DMS53 (cell line): ENCODE data around the gene TXNIP.

ENCODE experiments used
- DNase-seq: peaks from one replicate; lab custom pipeline; 2025; lab: John Stamatoyannopoulos, UW

Gene TXNIP

DNA sequence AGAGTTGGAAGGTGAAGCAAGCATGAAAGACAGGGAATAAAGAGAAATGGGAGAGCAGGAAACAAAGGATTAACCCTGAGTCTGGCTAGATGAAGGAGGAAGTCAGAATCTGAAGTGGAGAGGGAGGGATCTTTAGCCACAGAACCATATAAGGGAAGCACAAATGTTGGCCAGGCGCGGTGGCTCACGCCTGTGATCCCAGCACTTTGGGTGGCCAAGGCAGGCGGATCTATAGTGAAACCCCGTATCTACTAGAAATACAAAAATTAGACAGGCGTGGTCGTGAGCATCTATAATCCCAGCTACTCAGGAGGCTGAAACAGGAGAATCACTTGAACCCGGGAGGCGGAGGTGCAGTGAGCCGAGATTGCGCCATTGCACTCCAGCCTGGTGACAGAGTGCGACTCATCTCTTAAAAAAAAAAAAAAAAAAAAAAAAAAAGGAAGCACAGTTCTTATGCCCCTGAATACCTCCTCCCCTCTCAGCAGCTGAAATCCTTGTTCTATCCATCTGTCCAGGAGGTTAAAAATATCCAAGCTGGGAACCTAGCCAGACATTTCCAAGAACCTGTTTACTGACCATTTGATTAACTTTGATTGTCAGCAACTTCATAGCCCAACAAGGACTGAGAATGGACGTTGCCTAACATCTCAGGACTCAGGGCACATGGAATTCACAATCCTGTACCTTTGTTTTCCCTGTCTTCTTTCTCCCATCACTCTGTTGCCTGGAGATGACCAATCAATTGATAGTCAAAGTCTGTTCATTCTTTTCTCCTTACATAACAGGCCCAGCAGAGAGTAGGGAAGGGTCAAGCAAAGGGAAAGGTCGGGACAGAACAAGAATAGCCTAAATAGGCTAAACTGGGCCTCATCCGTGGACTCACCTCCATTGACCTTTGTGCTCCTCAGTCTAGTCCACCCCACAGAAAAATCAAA lies 10.6 kb downstream of the TXNIP start:
- DNase-seq, result peak; percentile 94

- no peak for DNase-seq
These were observed 11.3 kb downstream of the TXNIP start for GRCh38 chr1:145985129-145985501.

GRCh38 chr1:145983960-145984830 lies 12.2 kb downstream of the TXNIP start:
- DNase-seq, result no peak

DNA sequence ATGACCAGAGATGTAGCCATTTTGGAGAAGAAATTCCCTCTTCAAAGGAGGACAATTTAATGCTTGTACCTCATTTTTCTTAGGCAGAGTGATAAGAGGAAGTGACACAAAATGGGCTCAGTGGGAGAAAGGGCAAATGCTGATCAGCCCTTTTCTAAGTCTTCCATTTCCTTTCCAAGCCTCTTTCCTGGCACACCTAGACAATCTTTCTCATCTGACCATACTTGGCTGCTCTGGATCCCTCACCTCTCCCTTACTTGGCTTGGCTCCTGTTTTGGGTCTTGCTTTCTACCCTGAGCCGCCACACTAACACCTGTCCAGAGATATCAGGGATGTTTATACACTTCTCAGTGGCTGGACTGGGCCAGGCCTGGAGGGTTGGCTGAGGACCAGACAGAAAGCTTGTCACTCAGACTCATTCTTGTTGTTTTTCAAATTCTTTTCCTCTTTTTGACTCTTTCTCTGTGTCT lies 13.1 kb downstream of the TXNIP start:
- peak; percentile 22 for DNase-seq

DNA sequence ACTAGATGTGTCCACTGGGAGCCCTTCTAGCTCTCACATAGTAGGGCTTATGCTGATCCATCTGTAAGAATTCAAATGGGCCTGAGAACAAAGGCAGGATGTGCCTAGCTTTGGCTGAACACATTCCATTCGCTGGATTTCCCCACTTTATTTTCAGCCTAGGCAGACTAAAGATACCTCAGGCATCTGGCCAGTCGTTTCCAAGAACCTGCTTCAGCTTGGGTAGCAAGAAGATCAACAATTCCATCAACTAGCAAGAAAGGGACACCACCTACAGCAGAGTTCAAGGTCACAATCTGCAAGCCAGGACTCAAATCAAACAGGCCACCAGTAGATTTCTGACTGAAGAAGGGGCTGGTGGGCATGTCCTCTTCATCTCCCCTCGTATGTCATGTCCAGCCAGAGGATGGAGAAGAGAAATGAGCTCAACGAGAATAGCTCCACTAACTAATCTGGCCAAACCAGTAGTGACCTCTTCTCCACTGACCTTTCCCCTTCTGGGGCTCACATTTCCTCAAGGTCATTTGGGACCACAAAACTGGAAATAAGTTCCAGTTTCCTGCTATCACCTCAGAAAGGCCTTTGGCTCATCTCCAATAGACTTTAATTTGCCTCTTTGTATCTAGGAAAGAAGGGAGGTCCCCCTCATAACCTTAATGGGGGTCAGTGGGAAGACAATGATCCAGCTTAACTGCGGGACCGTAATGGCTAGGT lies 14.2 kb downstream of the TXNIP start:
- no peak for DNase-seq

- no peak for DNase-seq
These were observed 15.9 kb downstream of the TXNIP start for GRCh38 chr1:145980457-145980994.

- DNase-seq, result no peak
These were observed 16.5 kb downstream of the TXNIP start for GRCh38 chr1:145979746-145980456.

GRCh38 chr1:145978854-145979745 lies 17.3 kb downstream of the TXNIP start:
- peak; percentile 99 for DNase-seq

- DNase-seq, result no peak
These were observed 17.9 kb downstream of the TXNIP start for GRCh38 chr1:145978471-145978853.

- peak; percentile 91 for DNase-seq
These were observed 18.6 kb downstream of the TXNIP start for GRCh38 chr1:145977486-145978470.

DNA sequence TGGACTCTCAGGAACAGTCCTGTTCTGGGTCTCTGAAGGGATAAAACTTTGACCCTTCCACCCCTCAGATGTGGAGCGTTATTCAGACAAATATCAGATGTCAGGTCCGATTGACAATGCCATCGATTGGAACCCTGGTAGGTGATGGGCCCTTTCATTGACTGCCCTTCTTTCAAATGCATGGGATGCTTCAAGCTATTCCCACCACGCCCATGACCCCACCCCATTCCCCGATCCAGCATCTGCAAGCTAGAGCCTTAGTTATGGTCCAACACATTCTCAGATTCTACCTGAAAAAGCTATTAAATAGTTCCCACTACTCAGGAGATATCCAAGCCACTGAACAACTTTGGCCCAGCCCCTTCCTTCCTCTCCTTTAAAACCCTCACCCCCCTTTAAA lies 19.4 kb downstream of the TXNIP start:
- no peak for DNase-seq

GRCh38 chr1:145975216-145975615 lies 21.2 kb downstream of the TXNIP start:
- DNase-seq, result no peak

GRCh38 chr1:145974721-145975120 lies 21.7 kb downstream of the TXNIP start:
- DNase-seq, result no peak

- DNase-seq, result no peak
These were observed 23.8 kb downstream of the TXNIP start for GRCh38 chr1:145972580-145972979.

DNA sequence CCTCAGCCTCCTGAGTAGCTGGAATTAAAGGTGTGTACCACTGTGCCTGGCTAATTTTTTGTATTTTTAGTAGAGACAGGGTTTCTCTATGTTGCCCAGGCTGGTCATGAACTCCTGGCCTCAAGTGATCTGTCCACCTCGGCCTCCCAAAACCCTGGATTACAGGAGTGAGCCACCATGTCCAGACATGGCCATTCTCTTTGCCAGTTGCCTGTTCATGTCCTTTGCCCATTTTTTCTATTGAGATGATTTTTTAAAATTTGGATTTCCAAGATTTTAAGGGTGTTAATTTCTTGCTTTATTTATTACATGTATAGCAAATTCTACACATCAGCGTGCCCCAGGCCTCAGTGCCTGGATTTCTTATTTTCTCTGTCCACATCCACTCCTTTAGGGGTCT lies 29.1 kb downstream of the TXNIP start:
- DNase-seq, result no peak

DNA sequence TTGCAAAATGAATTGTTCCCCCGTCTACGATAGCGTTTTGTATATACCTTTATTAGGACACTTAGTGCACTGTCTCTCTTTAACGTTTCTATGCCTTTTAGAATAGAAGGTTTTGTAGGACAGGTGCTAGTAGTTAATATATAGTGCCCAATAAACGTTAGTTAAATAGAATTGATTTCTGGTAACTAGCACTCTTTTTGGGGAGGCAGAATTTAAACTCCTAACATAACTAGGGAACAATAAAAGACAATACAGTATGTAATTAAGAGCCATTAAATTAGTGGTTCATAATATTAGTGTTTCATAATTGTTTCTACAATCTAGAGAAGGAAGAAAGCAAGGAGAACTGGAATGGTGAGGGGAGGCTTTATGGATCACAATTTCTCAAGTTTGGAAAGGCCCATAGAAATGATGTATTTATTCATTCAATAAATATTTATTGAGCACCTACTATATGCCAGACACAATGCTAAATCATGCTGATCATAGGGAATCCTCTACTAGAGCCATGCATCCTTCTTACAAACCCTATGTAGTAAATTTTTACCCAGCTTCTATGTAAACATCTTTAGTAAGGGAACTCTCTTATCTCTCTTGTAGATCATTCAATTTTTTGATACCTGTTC lies 31.1 kb downstream of the TXNIP start:
- DNase-seq, result no peak

GRCh38 chr1:145964328-145965118 lies 31.9 kb downstream of the TXNIP start, which contains the start of the genes ANKRD34A and POLR3GL:
Gene ANKRD34A (minus strand): TSS chr1:145964575. CDS start chr1:145961759, 2,816 bp downstream.
Gene POLR3GL (plus strand): TSS chr1:145964690. CDS start chr1:145974866, 10,176 bp downstream.
- peak; percentile 98 for DNase-seq
